ENCODE data around the gene ZNF3. TPM values are rescaled to one million over a fixed set of nuclear protein-coding genes. Genes with fewer than 3 reads are reported as not detected.
A peak's percentile ranks its signal among the peaks of the same experiment; 100 is the strongest.

Gene ZNF3
- total RNA-seq, 1 experiment from 2014 or later: 32.9 TPM

DNA sequence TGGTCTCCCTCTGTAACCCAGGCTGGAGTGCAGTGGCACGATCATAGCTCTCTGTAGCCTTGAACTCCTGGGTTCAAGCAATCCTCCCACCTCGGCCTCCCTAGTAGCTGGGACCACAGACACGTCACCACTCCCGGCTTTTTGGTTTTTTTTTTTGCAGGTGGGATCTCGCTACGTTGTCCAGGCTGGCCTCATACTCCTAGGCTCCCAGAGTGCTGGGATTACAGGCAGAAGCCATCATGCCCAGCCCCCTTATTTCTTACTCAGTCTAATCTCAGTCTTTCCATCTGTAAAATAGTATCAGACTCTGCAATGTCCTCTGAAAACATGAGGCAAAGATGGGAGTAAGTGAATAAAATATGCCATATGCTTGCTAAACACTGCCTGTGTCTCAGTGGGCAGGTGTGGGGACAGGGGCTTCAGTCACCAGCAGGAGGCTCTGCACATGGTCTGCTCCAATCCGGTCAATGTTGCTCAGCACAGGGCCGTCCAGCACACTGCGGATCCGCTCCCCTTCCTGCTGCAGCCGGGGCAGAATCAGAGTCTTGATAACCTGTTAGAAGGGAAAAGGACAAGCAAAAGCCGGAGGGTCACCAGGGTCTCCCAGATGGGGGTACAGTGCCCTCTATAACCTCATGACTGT, 28.1 kb upstream of the ZNF3 start:
- DNase-seq (ENCODE audit: low read depth): no peak

DNA sequence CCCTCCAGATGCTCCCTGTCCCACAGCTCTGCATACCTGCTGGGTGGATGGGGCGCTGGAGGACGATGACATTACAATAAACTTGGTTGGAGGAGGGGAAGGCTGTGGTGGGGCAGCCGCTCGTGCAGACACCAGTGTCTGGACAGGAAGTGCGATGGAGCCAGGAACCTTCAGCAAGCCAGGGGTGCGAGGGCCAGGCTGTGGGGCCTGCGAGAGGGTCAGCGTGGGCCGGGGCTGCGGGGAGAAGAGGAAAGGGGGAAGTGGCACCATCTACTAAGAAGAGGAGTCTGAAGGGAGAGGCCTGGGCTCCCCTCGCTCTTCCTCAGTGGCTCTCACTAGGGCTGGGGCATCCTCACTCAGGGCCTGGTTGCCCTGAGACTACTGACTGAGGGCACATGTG, 26.4 kb upstream of the ZNF3 start:
- no peak for DNase-seq (ENCODE audit: low read depth)

DNA sequence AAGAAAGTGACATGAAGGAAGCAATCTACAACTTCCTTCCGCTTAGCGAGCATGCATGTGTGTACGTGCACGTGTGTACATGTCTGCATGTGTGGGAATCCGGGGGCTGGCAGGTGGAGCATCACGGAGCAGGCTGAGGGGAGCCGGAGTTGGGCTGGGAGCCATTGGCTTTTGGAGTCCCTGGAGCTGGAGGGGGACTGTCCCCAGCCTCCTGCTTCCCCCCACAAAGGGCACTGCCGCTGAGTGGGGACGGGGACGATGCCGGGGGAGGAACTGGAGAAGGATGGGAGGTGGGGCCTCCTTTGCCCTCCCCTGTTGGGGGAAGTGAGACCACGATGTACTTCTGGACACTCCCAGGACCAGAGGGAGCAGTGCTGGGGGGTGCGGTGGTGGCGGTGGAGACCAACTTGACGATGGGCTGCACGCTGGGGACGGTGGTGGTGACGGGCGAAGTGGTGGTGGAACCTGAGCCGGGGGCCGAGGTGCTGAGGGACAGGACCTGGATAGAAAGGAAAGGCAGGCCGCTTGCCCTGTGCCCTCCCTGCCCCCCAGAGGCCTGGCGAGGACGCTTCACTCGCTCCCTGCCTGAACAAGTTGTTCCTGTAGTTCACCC, 25.7 kb upstream of the ZNF3 start:
- DNase-seq (ENCODE audit: low read depth): no peak

DNA sequence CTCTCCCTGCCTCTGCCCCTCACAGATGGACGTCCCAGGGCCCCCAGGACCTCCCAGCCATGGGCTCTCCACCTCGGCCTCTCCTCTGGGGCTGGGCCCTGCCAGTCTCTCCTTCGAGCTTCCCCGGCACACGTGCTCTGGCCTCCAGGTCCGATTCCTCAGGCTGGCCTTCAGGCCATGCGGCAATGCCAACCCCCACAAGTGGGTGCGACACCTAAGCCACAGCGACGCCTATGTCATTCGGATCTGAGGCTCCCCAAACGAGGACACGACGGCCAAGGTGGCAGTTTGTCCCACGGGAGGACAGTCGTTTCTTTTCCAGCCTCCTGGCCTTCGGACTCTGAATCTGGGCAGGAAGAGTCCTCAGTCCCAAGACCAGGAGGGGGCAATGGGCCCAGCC, 25.1 kb upstream of the ZNF3 start:
- DNase-seq (ENCODE audit: low read depth): no peak

DNA sequence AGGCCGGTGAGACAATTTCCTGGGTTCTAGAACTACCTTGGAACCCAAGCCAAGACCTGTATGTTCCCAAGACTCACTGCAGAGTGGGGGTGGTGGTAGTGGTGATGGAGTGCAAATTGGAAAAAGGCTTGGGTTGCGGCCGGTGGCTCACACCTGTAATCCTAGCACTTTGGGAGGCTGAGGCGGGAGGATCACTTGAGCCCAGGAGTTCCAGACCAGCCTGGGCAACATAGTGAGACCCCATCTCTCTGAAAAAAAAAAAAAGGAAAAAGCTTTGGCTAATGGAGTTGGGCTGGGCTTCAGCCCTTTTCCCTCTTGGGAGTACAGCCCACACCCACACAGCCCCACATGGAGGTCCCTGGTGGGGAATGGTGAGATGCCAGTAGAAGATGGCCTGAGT, 24.0 kb upstream of the ZNF3 start:
- no peak for DNase-seq (ENCODE audit: low read depth)

DNA sequence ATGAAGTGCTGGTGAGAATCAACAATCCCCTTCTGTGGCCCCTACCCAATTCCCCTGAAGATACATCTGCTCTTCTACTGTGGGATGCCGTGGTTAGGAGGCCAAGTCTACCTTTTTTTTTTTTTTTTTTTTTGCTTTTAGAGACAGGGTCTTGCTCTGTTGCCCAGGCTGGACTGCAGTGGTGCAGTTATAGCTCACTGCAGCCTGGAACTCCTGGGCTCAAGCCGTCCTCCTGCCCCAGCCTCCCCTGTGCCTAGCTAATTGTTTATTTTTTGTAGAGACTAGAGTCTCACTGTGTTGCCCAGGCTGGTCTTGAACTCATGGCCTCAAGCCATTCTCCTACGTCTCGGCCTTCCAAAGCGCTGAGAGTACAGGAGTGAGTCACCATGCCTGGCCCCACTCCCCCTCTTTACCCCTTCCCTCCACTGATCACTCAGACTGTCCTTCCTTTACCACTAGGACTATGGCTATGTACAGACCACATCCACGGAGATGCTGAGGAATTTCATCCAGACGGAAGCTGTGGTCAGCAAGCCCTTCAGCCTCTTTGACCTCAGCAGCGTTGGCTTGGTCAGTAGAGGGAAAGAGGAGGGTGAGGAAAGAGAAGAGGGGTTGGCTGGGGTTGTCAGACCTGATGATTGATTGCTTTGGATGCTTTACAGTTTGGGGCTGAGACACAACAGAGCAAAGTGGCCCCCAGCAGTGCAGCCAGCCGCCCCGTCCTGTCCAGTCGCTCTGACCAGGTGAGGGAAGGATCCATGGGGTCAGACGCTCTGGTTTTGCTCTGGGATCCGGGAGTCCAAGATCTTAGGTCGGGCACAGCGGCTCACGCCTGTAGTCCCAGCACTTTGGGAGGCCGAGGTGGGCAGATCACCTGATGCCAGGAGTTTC, 21.7 kb upstream of the ZNF3 start:
- peak; percentile 99 for DNase-seq (ENCODE audit: low read depth)

DNA sequence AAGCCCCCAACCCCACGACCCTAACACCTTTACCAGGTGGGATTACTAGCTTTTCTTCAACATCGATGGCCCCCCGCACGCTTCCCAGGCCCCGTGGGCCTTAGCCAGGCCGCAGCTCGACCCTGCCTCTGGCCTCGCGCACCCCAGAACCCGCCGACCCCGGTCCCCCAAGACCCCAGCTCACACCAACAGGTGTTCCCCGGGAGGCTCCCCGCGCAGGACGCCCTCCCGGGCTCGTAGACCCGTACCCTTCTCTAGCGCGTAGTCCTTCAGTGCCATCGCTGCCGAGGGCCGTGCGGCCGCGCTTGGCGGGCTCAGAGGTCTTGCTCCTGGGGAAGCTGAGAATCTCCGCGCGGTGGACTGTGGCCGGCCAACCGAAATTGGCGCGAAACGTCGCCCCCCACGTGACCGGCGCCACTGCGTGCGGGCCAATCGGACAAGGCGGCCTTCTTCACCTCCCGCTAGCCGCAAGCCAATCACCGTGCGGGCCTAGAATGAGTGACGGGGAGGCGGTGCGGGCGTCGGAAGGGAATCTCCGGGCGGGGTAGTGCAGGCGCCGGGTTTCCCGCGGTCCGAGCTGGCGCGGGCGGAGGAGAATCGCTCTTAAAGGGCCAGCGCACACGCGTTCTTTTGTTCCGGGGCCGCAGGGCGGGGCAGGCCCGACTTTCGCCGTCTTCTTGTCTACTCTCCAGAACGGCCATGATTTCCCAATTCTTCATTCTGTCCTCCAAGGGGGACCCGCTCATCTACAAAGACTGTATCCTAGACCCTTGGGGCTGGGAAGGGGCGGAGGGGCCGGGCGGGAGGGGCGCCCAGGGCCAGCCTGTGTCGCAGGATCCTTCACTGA, 19.7 kb upstream of the ZNF3 start, which contains the start of the genes AP4M1 and MCM7:
Gene AP4M1 (plus strand): TSS at position 628 of the 847 bp plus-strand sequence. CDS start 72 bp downstream, at position 700.
Gene MCM7 (minus strand): TSS at position 382 of the 847 bp plus-strand sequence. CDS start 103 bp downstream, at position 279.
- DNase-seq (ENCODE audit: low read depth): peak; percentile 100

DNA sequence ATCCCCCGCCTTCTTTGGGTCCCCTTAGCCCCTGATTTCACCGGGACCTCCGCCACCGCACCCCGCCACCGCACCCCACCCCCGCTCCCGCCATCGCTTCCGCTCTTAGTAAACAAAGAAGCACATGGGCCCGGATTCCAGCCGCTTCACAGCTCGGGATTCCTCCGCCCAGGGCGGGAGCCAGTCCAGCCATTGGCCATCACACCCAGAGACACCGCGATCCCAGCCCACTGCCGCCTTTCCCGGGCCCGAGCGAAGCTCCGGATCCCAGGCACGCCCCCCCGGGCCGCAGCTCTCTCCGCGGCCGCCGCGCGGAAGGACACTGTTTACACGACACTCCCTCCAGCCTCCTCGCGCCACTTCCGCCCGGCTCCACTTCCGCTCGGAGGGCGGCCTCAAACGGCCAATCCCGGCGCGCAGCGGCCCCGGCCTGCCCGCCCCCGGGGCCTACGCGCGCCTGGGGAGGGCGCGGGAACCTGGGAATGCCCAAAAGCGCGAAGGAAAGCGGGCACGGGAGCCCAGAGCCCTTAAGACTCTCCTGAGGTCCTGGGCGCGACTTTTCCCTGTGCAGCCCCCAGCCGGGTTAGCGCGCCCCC, 19.0 kb upstream of the ZNF3 start:
- DNase-seq (ENCODE audit: low read depth): peak; percentile 98

DNA sequence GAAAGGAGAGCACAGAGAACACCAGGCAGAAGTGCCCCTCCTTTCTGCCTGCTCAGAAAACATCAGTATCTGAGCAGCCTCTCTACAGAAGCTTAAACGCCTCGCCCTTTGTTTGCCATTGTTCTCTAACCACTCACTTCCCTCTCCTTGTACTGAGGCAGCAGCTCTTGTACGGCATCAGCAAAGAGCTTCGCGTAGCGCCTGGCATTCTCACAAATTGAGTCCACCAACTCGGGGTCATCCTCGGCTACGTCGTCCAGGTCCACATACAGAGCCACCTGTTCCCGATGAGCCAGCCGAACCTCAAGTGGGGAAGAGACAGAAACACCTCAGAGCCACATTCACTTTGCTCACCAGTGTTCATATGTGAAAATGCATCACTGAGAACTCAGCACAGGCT, 17.9 kb upstream of the ZNF3 start:
- DNase-seq (ENCODE audit: low read depth): no peak

DNA sequence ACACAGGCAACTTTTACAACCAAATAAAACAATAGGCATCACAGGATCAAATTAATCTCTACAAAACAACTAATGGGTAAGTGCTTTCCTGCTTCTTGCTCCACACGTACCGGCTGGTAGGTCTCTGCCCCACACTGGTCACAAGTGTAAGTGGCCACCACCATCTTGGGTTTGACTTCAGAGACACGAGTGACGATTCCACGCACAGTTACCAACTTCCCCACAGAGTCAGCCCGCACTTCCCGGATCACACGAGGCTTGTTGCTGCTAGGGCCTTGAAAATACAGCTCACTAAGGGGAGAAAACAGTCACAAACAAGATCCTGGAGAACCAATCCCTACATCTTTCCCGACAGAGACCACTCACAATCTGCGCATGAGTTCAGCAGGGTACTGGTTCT, 17.4 kb upstream of the ZNF3 start:
- no peak for DNase-seq (ENCODE audit: low read depth)

DNA sequence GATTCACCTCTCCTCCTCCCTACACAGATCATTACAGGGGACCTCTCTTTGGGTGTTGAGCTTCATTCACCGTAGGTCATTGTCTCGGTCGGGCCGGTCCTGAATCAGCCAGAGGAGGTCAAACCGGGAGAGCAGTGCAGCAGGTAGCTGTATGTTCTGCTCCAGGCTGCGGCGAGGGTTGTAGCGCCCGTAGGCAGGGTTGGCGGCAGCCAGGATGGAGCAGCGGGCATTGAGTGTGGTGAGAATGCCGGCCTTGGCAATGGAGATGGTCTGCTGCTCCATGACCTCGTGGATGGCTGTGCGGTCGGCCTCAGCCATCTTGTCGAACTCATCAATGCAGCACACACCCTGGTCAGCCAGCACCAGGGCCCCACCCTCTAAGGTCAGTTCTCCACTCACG, 14.2 kb upstream of the ZNF3 start:
- no peak for DNase-seq (ENCODE audit: low read depth)

DNA sequence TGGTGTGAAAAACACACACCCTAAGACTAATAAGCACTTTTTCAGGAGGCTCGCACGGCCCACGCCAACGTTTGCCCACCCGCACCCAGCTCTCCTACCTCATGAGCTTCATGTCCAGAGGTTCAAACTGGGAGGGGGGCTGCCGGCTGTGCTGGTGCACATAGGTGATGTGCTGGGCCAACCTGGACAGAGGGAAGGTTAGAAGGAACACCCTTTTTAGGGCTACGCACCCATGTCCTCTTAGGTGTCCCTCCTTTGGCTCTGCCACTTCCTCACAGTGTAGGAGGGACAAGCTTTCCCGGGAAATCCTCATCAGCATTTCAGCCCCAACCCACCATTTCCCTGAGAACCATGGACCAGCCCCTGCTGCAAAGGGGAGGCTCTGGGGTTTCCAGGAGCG, 13.8 kb upstream of the ZNF3 start:
- no peak for DNase-seq (ENCODE audit: low read depth)

DNA sequence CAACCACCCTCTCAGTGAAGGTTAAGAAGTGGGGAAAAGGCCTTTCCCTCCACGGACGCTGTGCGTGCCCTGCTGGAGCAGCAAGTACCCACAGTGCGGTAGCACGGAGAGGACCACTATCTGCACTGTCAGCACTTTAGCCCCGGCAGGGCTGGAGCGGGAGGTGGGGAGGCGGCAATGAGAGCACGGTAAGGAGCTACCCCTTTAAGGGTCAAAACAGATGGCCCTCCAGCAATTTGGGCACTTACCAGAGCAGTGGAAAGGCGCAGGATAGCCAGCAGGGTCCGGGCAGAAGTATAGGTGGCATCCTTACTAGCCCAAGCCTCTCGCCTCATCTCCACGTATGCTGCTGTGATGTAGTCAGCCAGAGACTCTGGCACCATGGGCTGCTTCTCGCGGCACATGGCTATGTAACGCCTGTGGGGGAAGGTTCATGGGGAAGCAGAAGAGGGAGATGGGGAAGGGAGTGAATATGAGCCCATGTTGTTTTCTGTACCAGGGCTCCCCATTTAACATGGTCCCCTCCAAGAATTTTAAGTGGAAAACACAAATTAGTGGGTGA, 12.5 kb upstream of the ZNF3 start:
- no peak for DNase-seq (ENCODE audit: low read depth)

DNA sequence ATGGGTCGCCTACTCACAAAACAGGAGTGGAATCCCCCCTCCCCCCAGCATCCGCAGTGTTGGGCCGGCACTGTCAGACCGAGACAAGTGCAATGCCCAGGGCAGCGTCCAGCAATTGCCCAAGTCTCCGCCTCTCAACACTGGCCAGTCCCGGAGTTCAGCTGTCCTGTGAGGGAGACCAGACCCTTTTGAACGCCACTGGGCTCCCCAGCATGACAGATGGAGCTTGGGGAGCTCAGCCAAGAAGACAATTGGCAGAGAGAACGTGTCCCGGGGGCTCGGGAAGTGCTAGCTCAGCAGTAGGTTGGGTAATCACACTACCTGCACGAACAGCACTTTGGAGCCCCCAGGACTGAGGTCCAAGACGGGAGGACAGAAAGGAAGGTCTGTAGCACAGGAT, 12.0 kb upstream of the ZNF3 start:
- no peak for DNase-seq (ENCODE audit: low read depth)

DNA sequence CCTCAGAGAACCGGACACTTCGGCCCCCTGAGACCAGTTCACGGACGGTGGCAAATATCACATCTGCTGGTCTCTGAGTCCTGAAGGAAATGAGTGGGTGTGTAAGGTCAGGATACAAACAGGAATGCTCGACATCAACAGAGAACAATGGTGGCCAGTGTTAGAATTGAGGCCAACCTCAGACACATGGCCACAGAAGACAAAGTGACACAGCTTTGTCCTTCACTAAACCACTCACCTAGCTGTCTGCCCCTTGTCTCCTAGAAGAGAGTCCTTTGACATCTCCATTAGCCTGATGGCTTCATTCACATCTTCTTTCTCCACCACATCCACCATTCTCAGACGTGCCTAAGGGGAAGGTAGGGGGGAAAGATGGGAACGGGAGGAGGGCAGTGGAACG, 11.5 kb upstream of the ZNF3 start:
- DNase-seq (ENCODE audit: low read depth): no peak

DNA sequence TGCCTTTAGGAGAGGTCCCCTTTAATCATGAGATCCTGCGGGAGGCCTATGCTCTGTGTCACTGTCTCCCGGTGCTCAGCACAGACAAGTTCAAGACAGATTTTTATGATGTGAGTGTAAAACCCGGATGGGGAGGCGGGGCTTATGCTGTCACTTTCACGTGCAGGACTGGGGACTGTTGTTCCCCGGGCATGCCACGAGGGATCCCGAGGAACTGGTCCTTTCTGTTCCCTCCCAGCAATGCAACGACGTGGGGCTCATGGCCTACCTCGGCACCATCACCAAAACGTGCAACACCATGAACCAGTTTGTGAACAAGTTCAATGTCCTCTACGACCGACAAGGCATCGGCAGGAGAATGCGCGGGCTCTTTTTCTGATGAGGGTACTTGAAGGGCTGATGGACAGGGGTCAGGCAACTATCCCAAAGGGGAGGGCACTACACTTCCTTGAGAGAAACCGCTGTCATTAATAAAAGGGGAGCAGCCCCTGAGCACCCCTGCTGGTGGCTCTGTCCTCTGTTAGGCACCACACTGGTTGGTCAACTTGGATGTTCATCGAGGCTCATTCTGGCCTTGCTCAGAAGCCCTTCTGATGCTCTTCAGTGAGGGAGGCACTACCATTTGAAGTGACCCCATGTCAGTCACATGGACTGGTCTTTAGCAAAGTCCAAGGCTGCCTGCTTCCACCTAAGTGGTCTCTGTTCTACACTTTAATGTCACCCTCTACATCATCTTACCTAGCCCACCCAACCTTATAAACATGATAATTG, 10.1 kb upstream of the ZNF3 start:
- DNase-seq (ENCODE audit: low read depth): peak; percentile 36

DNA sequence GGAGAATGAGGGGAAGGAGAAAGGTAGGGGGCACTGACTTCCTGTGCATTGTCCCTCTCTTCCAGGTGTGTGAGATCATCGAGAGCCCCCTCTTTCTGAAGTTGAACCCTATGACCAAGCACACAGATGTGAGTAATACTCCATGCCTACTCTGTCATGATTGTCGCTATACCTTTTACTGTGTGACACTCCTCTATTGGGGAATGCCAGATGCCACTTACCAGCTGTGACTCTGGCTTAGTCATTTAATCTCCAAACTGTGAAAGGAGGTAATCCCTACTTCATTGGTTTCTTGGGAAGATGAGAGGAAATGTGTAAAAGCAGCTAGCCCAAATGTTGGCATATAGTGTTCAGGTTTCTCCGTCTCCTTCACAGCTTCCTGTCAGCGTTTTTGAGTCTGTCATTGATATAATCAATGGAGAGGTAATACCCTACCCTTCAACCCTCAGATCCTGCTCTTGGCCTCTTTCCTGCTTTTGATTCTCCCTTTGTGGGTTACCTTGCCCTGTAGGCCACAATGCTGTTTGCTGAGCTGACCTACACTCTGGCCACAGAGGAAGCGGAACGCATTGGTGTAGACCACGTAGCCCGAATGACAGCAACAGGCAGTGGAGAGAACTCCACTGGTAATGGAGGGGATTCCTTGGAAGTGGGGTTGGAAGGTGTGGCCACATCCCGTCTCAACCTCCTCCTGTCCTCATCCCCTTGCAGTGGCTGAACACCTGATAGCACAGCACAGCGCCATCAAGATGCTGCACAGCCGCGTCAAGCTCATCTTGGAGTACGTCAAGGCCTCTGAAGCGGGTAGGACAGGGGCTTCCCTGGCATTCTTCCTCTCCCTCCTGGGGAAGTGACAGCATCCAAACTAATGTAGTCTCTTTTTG, 9.2 kb upstream of the ZNF3 start:
- no peak for DNase-seq (ENCODE audit: low read depth)

DNA sequence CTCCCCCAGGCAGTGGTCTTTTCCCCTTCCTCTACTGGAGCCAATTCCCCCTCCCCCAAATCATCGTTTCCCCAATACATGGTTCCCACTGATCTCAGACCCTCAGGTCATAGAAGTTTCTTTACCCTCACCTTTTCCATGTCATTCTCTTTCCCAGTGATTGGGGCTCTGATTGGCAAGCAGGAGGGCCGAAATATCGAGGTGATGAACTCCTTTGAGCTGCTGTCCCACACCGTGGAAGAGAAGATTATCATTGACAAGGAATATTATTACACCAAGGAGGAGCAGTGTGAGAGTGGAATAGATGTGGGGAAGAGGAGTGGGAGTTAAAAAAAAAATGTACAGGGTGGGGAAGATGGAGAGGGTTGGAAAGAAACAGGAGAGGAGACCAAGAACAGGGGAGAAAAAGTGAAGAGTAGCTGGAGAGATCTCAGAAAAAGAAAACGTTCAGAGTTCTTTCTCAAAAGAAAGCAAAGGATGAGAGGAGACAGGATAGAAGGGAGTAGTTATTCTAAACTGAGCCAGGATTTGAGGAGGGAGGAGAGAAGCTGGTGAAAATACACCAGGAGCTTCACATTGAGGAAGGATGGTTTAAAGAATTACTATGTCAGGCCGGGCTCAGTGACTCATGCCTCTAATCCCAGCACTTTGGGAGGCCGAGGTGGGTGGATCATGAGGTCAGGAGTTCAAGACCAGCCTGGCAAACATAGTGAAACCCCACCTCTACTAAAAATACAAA, 8.1 kb upstream of the ZNF3 start:
- peak; percentile 65 for DNase-seq (ENCODE audit: low read depth)

Data from LHCN-M2 (cell line).